ENCODE data around the gene SHISA7.

SHISA7 gene

GRCh38 chr19:55484593-55485438, 41.7 kb upstream of the SHISA7 start, which contains the start of gene NAT14 (continued):
- TF ChIP-seq, protein P1, sequence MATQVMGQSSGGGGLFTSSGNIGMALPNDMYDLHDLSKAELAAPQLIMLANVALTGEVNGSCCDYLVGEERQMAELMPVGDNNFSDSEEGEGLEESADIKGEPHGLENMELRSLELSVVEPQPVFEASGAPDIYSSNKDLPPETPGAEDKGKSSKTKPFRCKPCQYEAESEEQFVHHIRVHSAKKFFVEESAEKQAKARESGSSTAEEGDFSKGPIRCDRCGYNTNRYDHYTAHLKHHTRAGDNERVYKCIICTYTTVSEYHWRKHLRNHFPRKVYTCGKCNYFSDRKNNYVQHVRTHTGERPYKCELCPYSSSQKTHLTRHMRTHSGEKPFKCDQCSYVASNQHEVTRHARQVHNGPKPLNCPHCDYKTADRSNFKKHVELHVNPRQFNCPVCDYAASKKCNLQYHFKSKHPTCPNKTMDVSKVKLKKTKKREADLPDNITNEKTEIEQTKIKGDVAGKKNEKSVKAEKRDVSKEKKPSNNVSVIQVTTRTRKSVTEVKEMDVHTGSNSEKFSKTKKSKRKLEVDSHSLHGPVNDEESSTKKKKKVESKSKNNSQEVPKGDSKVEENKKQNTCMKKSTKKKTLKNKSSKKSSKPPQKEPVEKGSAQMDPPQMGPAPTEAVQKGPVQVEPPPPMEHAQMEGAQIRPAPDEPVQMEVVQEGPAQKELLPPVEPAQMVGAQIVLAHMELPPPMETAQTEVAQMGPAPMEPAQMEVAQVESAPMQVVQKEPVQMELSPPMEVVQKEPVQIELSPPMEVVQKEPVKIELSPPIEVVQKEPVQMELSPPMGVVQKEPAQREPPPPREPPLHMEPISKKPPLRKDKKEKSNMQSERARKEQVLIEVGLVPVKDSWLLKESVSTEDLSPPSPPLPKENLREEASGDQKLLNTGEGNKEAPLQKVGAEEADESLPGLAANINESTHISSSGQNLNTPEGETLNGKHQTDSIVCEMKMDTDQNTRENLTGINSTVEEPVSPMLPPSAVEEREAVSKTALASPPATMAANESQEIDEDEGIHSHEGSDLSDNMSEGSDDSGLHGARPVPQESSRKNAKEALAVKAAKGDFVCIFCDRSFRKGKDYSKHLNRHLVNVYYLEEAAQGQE (tag by site-specific recombination; IDR thresholded peaks at IDR 0.05) = no peak
- TF ChIP-seq ZNF132 (tag by site-specific recombination; IDR thresholded peaks at IDR 0.05; ENCODE audit: borderline replicate concordance) (no peak), INSM2 (tag by site-specific recombination; IDR thresholded peaks at IDR 0.05) (no peak), GLI2 (tag by site-specific recombination; IDR thresholded peaks at IDR 0.05; ENCODE audit: borderline replicate concordance, low read depth) (no peak), ZNF518A (tag by site-specific recombination; conservative IDR thresholded peaks at IDR 0.05; ENCODE audit: low read depth) (no peak), ZXDB (tag by site-specific recombination; IDR thresholded peaks at IDR 0.05) (0 out of 2 replicates have a peak, but pooled peaks have one; percentile 27), ZBTB20 (tag by site-specific recombination; IDR thresholded peaks at IDR 0.05) (no peak), KLF7 (tag by site-specific recombination; IDR thresholded peaks at IDR 0.05; ENCODE audit: borderline replicate concordance) (no peak), ATF2 (tag by site-specific recombination; IDR thresholded peaks at IDR 0.05; ENCODE audit: low read depth) (peak; percentile 90), ZNF146 (tag by site-specific recombination; IDR thresholded peaks at IDR 0.05) (no peak), ZNF626 (tag by site-specific recombination; IDR thresholded peaks at IDR 0.05) (no peak), ZNF776 (tag by site-specific recombination; IDR thresholded peaks at IDR 0.05; ENCODE audit: borderline replicate concordance) (no peak), ZNF350 (tag by site-specific recombination; IDR thresholded peaks at IDR 0.05) (no peak), ZNF266 (tag by site-specific recombination; IDR thresholded peaks at IDR 0.05; ENCODE audit: low read depth) (no peak), ZNF585B (tag by site-specific recombination; IDR thresholded peaks at IDR 0.05) (no peak), SALL2 (tag by site-specific recombination; IDR thresholded peaks at IDR 0.05; ENCODE audit: borderline replicate concordance) (no peak), ZNF223 (tag by site-specific recombination; IDR thresholded peaks at IDR 0.05) (no peak), ZNF426 (tag by site-specific recombination; IDR thresholded peaks at IDR 0.05) (no peak), ZNF221 (tag by site-specific recombination; IDR thresholded peaks at IDR 0.05; ENCODE audit: borderline replicate concordance) (no peak), ZNF670 (tag by site-specific recombination; IDR thresholded peaks at IDR 0.05; ENCODE audit: low read depth) (no peak), ZNF792 (tag by site-specific recombination; IDR thresholded peaks at IDR 0.05) (no peak), SETDB1 (IDR thresholded peaks at IDR 0.05; ENCODE audit: insufficient read length, low read length) (no peak)
- TF ChIP-seq, protein P2, sequence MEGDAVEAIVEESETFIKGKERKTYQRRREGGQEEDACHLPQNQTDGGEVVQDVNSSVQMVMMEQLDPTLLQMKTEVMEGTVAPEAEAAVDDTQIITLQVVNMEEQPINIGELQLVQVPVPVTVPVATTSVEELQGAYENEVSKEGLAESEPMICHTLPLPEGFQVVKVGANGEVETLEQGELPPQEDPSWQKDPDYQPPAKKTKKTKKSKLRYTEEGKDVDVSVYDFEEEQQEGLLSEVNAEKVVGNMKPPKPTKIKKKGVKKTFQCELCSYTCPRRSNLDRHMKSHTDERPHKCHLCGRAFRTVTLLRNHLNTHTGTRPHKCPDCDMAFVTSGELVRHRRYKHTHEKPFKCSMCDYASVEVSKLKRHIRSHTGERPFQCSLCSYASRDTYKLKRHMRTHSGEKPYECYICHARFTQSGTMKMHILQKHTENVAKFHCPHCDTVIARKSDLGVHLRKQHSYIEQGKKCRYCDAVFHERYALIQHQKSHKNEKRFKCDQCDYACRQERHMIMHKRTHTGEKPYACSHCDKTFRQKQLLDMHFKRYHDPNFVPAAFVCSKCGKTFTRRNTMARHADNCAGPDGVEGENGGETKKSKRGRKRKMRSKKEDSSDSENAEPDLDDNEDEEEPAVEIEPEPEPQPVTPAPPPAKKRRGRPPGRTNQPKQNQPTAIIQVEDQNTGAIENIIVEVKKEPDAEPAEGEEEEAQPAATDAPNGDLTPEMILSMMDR (tag by site-specific recombination; IDR thresholded peaks at IDR 0.05) = no peak
- TF ChIP-seq, protein P3, sequence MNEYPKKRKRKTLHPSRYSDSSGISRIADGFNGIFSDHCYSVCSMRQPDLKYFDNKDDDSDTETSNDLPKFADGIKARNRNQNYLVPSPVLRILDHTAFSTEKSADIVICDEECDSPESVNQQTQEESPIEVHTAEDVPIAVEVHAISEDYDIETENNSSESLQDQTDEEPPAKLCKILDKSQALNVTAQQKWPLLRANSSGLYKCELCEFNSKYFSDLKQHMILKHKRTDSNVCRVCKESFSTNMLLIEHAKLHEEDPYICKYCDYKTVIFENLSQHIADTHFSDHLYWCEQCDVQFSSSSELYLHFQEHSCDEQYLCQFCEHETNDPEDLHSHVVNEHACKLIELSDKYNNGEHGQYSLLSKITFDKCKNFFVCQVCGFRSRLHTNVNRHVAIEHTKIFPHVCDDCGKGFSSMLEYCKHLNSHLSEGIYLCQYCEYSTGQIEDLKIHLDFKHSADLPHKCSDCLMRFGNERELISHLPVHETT (tag by site-specific recombination; IDR thresholded peaks at IDR 0.05) = no peak
